GM12875 (cell line): ENCODE results near the gene MAP3K12.
"Not testable (repeated sequence)": the region's sequence is repeated elsewhere in the genome, so short reads cannot be mapped to it uniquely, and the experiment has no call there.

Experiments used
- H3K4me3 ChIP-seq: one replicate; pipeline ENCODE4 v1.5.1; 2011; ENCODE audit warnings: low read depth, low read length, control low read depth
- CTCF ChIP-seq: IDR thresholded peaks from 2 replicates; pipeline ENCODE4 v1.5.1; 2011; ENCODE audit warnings: low read depth, mild to moderate bottlenecking, control low read depth, inconsistent platforms, low read length, moderate library complexity, borderline replicate concordance; ENCODE audit not compliant: insufficient read depth

MAP3K12 gene

GRCh38 chr12:53443955-53444354 lies 55.3 kb downstream of the MAP3K12 start:
- TF ChIP-seq CTCF, result no peak
- H3K4me3 ChIP-seq, result no peak overlapping the region

GRCh38 chr12:53441040-53441833 lies 58.0 kb downstream of the MAP3K12 start, which contains the start of gene PRR13:
TSS of gene PRR13 (plus strand) at chr12:53441734. CDS start at chr12:53442715, 981 bp downstream.
- H3K4me3 ChIP-seq, result peak within 1 kb of the TSS; percentile 88
- no peak for TF ChIP-seq CTCF

- H3K4me3 ChIP-seq, result not testable (repeated sequence)
These were observed 59.7 kb downstream of the MAP3K12 start for GRCh38 chr12:53439582-53439981.

- H3K4me3 ChIP-seq, result not testable (repeated sequence)
These were observed 63.9 kb downstream of the MAP3K12 start for GRCh38 chr12:53435326-53435725.

- no peak for TF ChIP-seq CTCF
These were observed 68.1 kb downstream of the MAP3K12 start for GRCh38 chr12:53431187-53431586.

GRCh38 chr12:53430116-53430515 lies 69.1 kb downstream of the MAP3K12 start:
- no peak for TF ChIP-seq CTCF
- H3K4me3 ChIP-seq, result no peak overlapping the region

More at GRCh38 chr12:53431187-53431586, 68.1 kb downstream of the MAP3K12 start:
- no peak overlapping the region for H3K4me3 ChIP-seq
